Motor neuron (in vitro differentiated cells): ENCODE results near the gene C5AR2. TPM values are rescaled to one million over a fixed set of nuclear protein-coding genes. Genes with fewer than 3 reads are reported as not detected.
A peak's percentile ranks its signal among the peaks of the same experiment; 100 is the strongest.
"Not testable (repeated sequence)": the region's sequence is repeated elsewhere in the genome, so short reads cannot be mapped to it uniquely, and the experiment has no call there.

Experiments
- ATAC-seq, 8 experiments: fragments of 200-7000 bp; cut with Tn5 transposase; replicated peaks in 6 of 8; 2 replicates each; pipeline ENCODE4 v1.8.0; 2021; ENCODE audit warnings: mild to moderate bottlenecking in 8 of 8, moderate library complexity in 8 of 8
- H3K27ac ChIP-seq, 2 donors: fragments of 250-450 bp; sonication (Bioruptor Pico); 2 replicates each; pipeline ENCODE4 v1.9.0; 2021; ENCODE audit warnings: antibody characterized with exemption in 2 of 2, mild to moderate bottlenecking in 2 of 2, moderate library complexity in 1 of 2
- H3K4me1 ChIP-seq, 2 donors: fragments of 250-450 bp; sonication (Bioruptor Pico); replicated peaks in 1 of 2; 2 replicates each; pipeline ENCODE4 v1.6.1; 2021; ENCODE audit warnings: antibody characterized with exemption in 2 of 2, mild to moderate bottlenecking in 2 of 2, moderate library complexity in 1 of 2
- H3K4me3 ChIP-seq, 5 donors: fragments of 250-450 bp; sonication (Bioruptor Pico); 2 replicates each; pipeline ENCODE4 v1.9.0; 2021; ENCODE audit warnings: antibody characterized with exemption in 5 of 5, mild to moderate bottlenecking in 5 of 5, moderate library complexity in 4 of 5
- WGBS, 10 experiments: fragments of 450-650 bp; shearing (Covaris generic); methylation state at CpG; one replicate each; pipeline ENCODE4 v1.0.0; 2022; 5-methylcytosine and 5-hydroxymethylcytosine counted together
- in situ Hi-C, 9 experiments: fragments of 400-800 bp; cut with MboI; loops; one replicate each; pipeline ENCODE4 v1.15.0; 2021; ENCODE audit warnings: low sequenced_read_pairs in 9 of 9, low pct_unique_long_range_greater_than_20kb in 2 of 9; ENCODE audit not compliant: unreplicated experiment in 9 of 9
- total RNA-seq, 8 experiments: library from RNA; unstranded; fragments of 300-600 nt; gene quantifications; 2 replicates each; pipeline versions ENCODE4 v1.2.3 to v1.2.4, GENCODE V29; 2022

C5AR2 gene
- total RNA-seq, result under 1 TPM in 7 of 8 experiments, not detected in 1; 0.04 to 0.36 (median 0.09) TPM

- 0 to 80% (median 58%) methylated on average over 1 to 5 of the region's 18 CpGs; no CpG with 5 or more reads in 3 of the 10 experiments for WGBS, 10 experiments
- in situ Hi-C loops, result no loop called here
- H3K27ac ChIP-seq, result no peak within 1 kb of the TSS
- ATAC-seq, result peak in 3 of 8 experiments; percentile 69 to 91 (median 72)
- H3K4me1 ChIP-seq, result no peaks in the 10 kb centered on the region
- no peak within 1 kb of the TSS for H3K4me3 ChIP-seq
These were observed at the start of gene C5AR2 for GRCh38 chr19:47331931-47332547. Gene C5AR2 (plus strand): TSS chr19:47332175. CDS start chr19:47340800, 8,625 bp downstream.

DNA sequence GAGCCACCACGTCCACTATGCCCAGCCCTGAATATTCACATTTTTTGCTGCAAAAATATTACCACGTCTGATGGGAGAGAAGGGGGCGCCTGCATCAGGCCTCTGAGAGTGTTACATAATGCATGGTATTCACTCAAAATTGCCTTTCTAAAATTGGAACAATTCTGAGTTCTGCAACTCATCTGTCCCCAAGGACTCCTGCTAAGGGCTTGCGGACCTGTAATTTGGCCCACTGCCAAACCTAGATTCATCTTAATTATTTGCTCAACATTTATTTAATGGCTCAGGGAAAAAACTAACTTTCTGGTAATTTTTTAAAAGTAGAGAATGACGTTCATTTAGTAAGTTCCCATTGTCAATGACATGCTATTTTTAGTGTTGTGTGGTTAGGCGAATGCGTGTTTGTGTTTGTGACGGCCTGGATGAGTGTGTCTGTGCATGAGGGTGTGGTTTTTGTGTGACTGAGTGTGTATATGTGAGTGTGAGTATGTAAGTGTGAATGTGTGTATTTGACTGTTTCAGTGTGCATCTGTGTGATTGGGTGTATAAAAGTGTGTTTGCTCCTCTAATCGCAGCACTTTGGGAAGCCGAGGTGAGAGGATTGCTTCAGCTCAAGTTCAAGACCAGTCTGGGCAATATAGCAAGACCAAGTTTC is 48.4 kb upstream of the C5AR2 start:
- 19 to 100% (median 80%) methylated on average over 2 to 9 of the region's 10 CpGs; no CpG with 5 or more reads in 1 of the 10 experiments for WGBS, 10 experiments
- in situ Hi-C loops, result loop anchor here in 4 of 9 experiments (25.0 kb wide), 3 partner anchors 129 to 454 kb away; partner anchors contain the start of genes MEIS3 (in 2 of the 4), NAPA (in 1 of the 4) and NOP53 (in 1 of the 4)

GRCh38 chr19:47284324-47284899 is 47.6 kb upstream of the C5AR2 start:
- Histone ChIP-seq H3K4me1 (peaks cover 2 to 6% of the 10 kb centered on the region in 2 donors), H3K27ac (no peak overlapping the region), H3K4me3 (no peak overlapping the region)
- in situ Hi-C loops, result loop anchor here in 4 of 9 experiments (25.0 kb wide), 3 partner anchors 128 to 453 kb away; partner anchors contain the start of genes MEIS3 (in 2 of the 4), NAPA (in 1 of the 4) and NOP53 (in 1 of the 4)
- 0 to 58% (median 5%) methylated on average over 1 to 7 of the region's 9 CpGs; no CpG with 5 or more reads in 5 of the 10 experiments for WGBS, 10 experiments
- peak; percentile 21 to 63 (median 36) for ATAC-seq

More for the DNA sequence above, 48.4 kb upstream of the C5AR2 start:
- ATAC-seq, result no peak
- Histone ChIP-seq H3K4me3 (no peak overlapping the region), H3K27ac (no peak overlapping the region), H3K4me1 (peaks cover 0 to 6% of the 10 kb centered on the region in 2 donors)

DNA sequence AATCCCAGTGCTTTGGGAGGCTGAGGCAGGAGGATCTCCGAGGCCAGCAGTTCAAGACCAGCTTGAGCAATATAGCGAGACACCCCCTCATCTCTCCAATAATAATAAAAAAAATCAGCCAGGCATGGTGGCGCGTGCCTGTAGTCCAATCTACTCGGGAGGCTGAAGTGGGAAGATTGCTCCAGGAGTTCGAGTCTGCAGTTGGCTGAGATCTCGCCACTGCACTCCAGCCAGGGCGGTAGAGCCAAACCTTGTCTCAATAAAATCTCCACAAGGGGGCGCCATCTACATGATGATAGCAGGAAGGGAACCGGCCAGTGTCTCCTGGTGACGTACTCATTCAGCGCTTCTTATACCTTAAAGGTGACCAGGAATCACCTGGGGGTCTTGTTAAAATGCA is 35.9 kb upstream of the C5AR2 start:
- H3K4me3 ChIP-seq, result no peak overlapping the region
- WGBS, 10 experiments, result 11 to 100% (median 20%) methylated on average over 2 to 9 of the region's 12 CpGs; no CpG with 5 or more reads in 3 of the 10 experiments
- peaks cover 0 to 2% of the 10 kb centered on the region in 2 donors for H3K4me1 ChIP-seq
- no peak overlapping the region for H3K27ac ChIP-seq
- peak; percentile 92 to 99 (median 94) for ATAC-seq
- in situ Hi-C loops, result loop anchor here in 5 of 9 experiments (10.0 to 25.0 kb wide), 4 partner anchors 109 to 441 kb away; partner anchors contain the start of genes MEIS3 (in 2 of the 5), NAPA (in 1 of the 5) and NOP53 (in 1 of the 5)

- ATAC-seq, H3K4me1 ChIP-seq, H3K4me3 ChIP-seq, H3K27ac ChIP-seq, in situ Hi-C loops: not testable (repeated sequence)
- 78 to 100% (median 89%) methylated on average over 3 to 5 of the region's 14 CpGs; no CpG with 5 or more reads in 5 of the 10 experiments for WGBS, 10 experiments
These were observed 31.1 kb upstream of the C5AR2 start for GRCh38 chr19:47300867-47301266.

GRCh38 chr19:47302249-47302648 is 29.7 kb upstream of the C5AR2 start:
- ATAC-seq, result no peak
- no peak overlapping the region for H3K27ac ChIP-seq
- H3K4me1 ChIP-seq, result no peaks in the 10 kb centered on the region
- in situ Hi-C loops, result no loop called here
- H3K4me3 ChIP-seq, result no peak overlapping the region
- 50 to 100% (median 91%) methylated on average over 1 to 7 of the region's 10 CpGs for WGBS, 10 experiments

DNA sequence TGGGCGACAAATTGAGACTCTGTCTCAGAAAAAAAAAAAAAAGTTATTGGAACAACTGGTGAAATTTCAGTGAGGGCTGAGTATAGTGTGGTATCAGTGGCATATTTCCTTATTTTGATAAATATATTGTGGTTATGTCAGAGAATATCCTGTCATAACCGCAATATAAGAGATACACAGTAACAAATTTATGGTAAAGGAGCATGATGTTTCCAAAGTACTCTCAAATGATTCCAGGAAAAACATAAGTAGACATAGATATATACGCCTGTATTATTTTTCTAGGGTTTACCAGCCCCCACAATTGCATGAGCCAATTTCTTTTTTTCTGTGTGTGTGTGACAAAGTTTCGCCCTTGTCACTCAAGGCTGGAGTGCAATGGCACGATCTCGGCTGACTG is 28.0 kb upstream of the C5AR2 start:
- Histone ChIP-seq H3K27ac (no peak overlapping the region), H3K4me1 (no peaks in the 10 kb centered on the region), H3K4me3 (no peak overlapping the region)
- in situ Hi-C loops, result no loop called here
- no peak for ATAC-seq
- 71 to 100% (median 83%) methylated on average over 1 to 6 of the region's 6 CpGs for WGBS, 10 experiments

DNA sequence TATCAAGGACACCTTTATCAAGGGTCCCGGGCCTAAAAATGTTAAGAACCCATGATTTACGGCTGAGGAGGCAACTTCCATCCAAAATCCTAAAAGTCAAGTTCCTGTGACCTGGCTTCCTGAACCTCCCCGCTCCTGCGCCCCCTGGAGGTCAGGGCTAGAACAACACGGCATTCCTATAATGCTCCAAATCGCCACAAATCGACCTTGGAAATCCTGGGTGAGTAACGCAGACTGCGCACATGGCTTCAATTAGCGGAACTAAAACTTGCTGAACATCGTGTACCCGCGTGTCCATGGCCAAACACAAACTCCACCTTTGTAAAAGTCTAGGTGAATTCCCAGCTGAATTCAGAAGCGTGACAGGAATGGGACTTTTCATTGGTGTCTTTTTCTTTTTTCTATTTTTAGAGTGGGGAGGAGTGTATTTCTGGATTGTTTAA is 26.6 kb upstream of the C5AR2 start:
- peak in 3 of 8 experiments; percentile 71 to 97 (median 89) for ATAC-seq
- H3K4me3 ChIP-seq, result no peak overlapping the region
- WGBS, 10 experiments, result 0 to 35% (median 13%) methylated on average over 1 to 14 of the region's 14 CpGs; no CpG with 5 or more reads in 1 of the 10 experiments

GRCh38 chr19:47306303-47306702 is 25.7 kb upstream of the C5AR2 start:
- peaks cover 0 to 6% of the 10 kb centered on the region in 2 donors for H3K4me1 ChIP-seq
- H3K4me3 ChIP-seq, result no peak overlapping the region
- ATAC-seq, result no peak
- no peak overlapping the region for H3K27ac ChIP-seq
- in situ Hi-C loops, result no loop called here
- 60 to 96% (median 87%) methylated on average over 1 to 3 of the region's 3 CpGs; no CpG with 5 or more reads in 4 of the 10 experiments for WGBS, 10 experiments

More for the DNA sequence above, 26.6 kb upstream of the C5AR2 start:
- Histone ChIP-seq H3K4me1 (no peaks in the 10 kb centered on the region), H3K27ac (no peak overlapping the region)
- in situ Hi-C loops, result no loop called here

DNA sequence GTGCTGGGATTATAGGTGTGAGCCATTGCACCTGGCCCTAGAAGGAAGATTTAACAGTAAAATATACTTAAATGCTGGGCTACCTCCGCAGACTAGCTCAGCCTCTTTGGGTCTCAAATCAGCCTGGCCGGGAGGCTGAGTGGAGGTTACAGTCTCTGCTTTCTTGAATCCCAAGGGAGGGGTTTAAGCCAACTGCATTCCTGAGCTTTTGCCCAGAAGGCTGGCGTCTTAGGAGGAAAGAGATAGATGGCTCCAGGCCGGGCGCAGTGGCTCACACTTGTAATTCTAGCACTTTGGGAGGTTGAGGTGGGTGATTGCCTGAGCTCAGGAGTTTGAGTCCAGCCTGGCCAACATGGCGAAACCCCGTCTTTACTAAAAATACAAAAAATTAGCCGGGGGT is 22.9 kb upstream of the C5AR2 start:
- Histone ChIP-seq H3K4me1 (peaks cover 0 to 6% of the 10 kb centered on the region in 2 donors), H3K27ac (no peak overlapping the region), H3K4me3 (no peak overlapping the region)
- in situ Hi-C loops, result no loop called here
- 20 to 100% (median 78%) methylated on average over 1 to 7 of the region's 8 CpGs; no CpG with 5 or more reads in 3 of the 10 experiments for WGBS, 10 experiments
- no peak for ATAC-seq

DNA sequence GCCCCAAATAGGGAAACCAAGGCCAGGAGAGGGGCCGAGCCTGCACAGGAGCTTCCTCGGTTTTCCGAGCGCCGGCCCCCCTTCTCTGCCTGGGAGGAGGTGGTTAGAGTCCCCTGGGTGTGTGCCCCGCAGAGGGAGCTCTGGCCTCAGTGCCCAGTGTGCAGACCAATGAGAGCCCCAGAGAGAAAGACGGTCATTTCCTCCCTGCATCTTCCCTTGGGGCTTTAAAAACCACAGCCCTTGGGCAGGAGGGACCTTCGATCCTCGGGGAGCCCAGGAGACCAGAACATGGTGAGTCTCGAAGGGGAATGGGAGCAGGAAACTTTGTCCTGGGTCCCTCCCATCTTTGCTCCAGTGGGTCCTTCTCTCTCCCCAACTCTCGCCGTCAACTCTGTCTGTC is 22.4 kb upstream of the C5AR2 start, which contains the start of gene C5AR1:
Gene C5AR1, plus strand, starts transcription at position 254 of the 400 bp plus-strand sequence. Its CDS starts 35 bp downstream, at position 289.
- Histone ChIP-seq H3K4me1 (peaks cover 0 to 6% of the 10 kb centered on the region in 2 donors), H3K27ac (no peak within 1 kb of the TSS), H3K4me3 (no peak within 1 kb of the TSS)
- in situ Hi-C loops, result no loop called here
- WGBS, 10 experiments, result 12 to 60% (median 49%) methylated on average over 1 to 7 of the region's 12 CpGs; no CpG with 5 or more reads in 4 of the 10 experiments
- no peak for ATAC-seq

GRCh38 chr19:47310323-47310722 is 21.7 kb upstream of the C5AR2 start:
- Histone ChIP-seq H3K27ac (no peak overlapping the region), H3K4me3 (no peak overlapping the region), H3K4me1 (peaks cover 0 to 6% of the 10 kb centered on the region in 2 donors)
- ATAC-seq, result no peak
- 60 to 92% (median 80%) methylated on average over 1 to 2 of the region's 2 CpGs; no CpG with 5 or more reads in 4 of the 10 experiments for WGBS, 10 experiments
- in situ Hi-C loops, result no loop called here
